Effector CD8-positive, alpha-beta T cell (primary cell): ENCODE results near the gene C11orf97.
"Not testable (repeated sequence)": the region's sequence is repeated elsewhere in the genome, so short reads cannot be mapped to it uniquely, and the experiment has no call there.

Experiments used
- DNase-seq: peaks from one replicate; lab custom pipeline; 2025; lab: John Stamatoyannopoulos, UW

C11orf97 gene

GRCh38 chr11:94557992-94558391, 45.7 kb downstream of the C11orf97 start:
- no peak for DNase-seq

GRCh38 chr11:94558468-94558867, 46.2 kb downstream of the C11orf97 start:
- DNase-seq: no peak

GRCh38 chr11:94558932-94559331, 46.7 kb downstream of the C11orf97 start:
- no peak for DNase-seq

- no peak for DNase-seq
Measured at GRCh38 chr11:94559361-94559760, 47.1 kb downstream of the C11orf97 start.

- no peak for DNase-seq
Measured at GRCh38 chr11:94560834-94561233, 48.6 kb downstream of the C11orf97 start.

GRCh38 chr11:94563176-94563847, 51.1 kb downstream of the C11orf97 start:
- no peak for DNase-seq

GRCh38 chr11:94563848-94564467, 51.7 kb downstream of the C11orf97 start:
- DNase-seq: no peak

GRCh38 chr11:94567181-94567670, 55.0 kb downstream of the C11orf97 start, which contains the start of gene PIWIL4:
PIWIL4 (plus strand) TSS chr11:94567368; CDS start chr11:94567519, 151 bp downstream.
- DNase-seq: no peak

- no peak for DNase-seq
Measured at GRCh38 chr11:94568200-94568599, 55.9 kb downstream of the C11orf97 start.

GRCh38 chr11:94568717-94569116, 56.5 kb downstream of the C11orf97 start:
- DNase-seq: no peak

- not testable (repeated sequence) for DNase-seq
Measured at GRCh38 chr11:94572975-94573374, 60.7 kb downstream of the C11orf97 start.

GRCh38 chr11:94574193-94574961, 62.1 kb downstream of the C11orf97 start:
- DNase-seq: no peak

- no peak for DNase-seq
Measured at GRCh38 chr11:94576306-94576705, 64.0 kb downstream of the C11orf97 start.

- DNase-seq: no peak
Measured at GRCh38 chr11:94577841-94578240, 65.6 kb downstream of the C11orf97 start.
